GM18507 (cell line): Measurements from ENCODE around the gene UTP11.
"Not testable (repeated sequence)": the region's sequence is repeated elsewhere in the genome, so short reads cannot be mapped to it uniquely, and the experiment has no call there.

ENCODE experiments used
- DNase-seq: peaks from one replicate; pipeline ENCODE4 v3.0.0; 2011; ENCODE audit warnings: low read depth; ENCODE audit not compliant: insufficient read length; ENCODE audit errors: extremely low spot score
- FAIRE-seq: peaks from 2 replicates; lab custom pipeline; 2011; peaks lifted over from hg19 to GRCh38; lab: Jason Lieb, UNC

The UTP11 gene

GRCh38 chr1:38012363-38013226 is at the start of gene UTP11:
Gene UTP11, plus strand, starts transcription at chr1:38012734. Its CDS starts 69 bp downstream, at chr1:38012803.
- peak; percentile 96 for FAIRE-seq
- DNase-seq, result peak; percentile 89

- DNase-seq, FAIRE-seq: not testable (repeated sequence)
These were observed 48.4 kb upstream of the UTP11 start for GRCh38 chr1:37964106-37964505.

- FAIRE-seq, result no peak
- DNase-seq, result no peak
These were observed 47.2 kb upstream of the UTP11 start for GRCh38 chr1:37965301-37965700.

GRCh38 chr1:37973684-37974083 is 38.9 kb upstream of the UTP11 start:
- not testable (repeated sequence) for DNase-seq, FAIRE-seq

GRCh38 chr1:37974567-37974966 is 38.0 kb upstream of the UTP11 start:
- no peak for DNase-seq
- FAIRE-seq, result no peak

- not testable (repeated sequence) for FAIRE-seq, DNase-seq
These were observed 37.5 kb upstream of the UTP11 start for GRCh38 chr1:37975083-37975482.

GRCh38 chr1:37978541-37978940 is 34.0 kb upstream of the UTP11 start:
- no peak for DNase-seq

GRCh38 chr1:37983546-37983945 is 29.0 kb upstream of the UTP11 start:
- FAIRE-seq (no peak), DNase-seq (no peak)

More at GRCh38 chr1:37978541-37978940, 34.0 kb upstream of the UTP11 start:
- no peak for FAIRE-seq

GRCh38 chr1:37987679-37988078 is 24.9 kb upstream of the UTP11 start:
- DNase-seq (no peak), FAIRE-seq (no peak)

GRCh38 chr1:37989361-37989930 is 23.1 kb upstream of the UTP11 start:
- FAIRE-seq, result no peak
- no peak for DNase-seq

GRCh38 chr1:37994886-37995566 is 17.5 kb upstream of the UTP11 start:
- FAIRE-seq, result no peak
- DNase-seq, result no peak

- FAIRE-seq, result peak; percentile 18
These were observed 16.7 kb upstream of the UTP11 start for GRCh38 chr1:37995751-37996345.

GRCh38 chr1:37997256-37998088 is 15.1 kb upstream of the UTP11 start:
- no peak for FAIRE-seq
- no peak for DNase-seq

More at GRCh38 chr1:37995751-37996345, 16.7 kb upstream of the UTP11 start:
- DNase-seq, result no peak

GRCh38 chr1:37998089-37998808 is 14.3 kb upstream of the UTP11 start:
- FAIRE-seq (no peak), DNase-seq (no peak)

GRCh38 chr1:37998913-37999429 is 13.6 kb upstream of the UTP11 start:
- no peak for DNase-seq
- FAIRE-seq, result no peak

- DNase-seq (no peak), FAIRE-seq (no peak)
These were observed 12.9 kb upstream of the UTP11 start for GRCh38 chr1:37999430-38000232.

GRCh38 chr1:38000233-38000528 is 12.4 kb upstream of the UTP11 start:
- DNase-seq (no peak), FAIRE-seq (no peak)
